Myocyte (in vitro differentiated cells): ENCODE results near the gene CTSL. TPM values are rescaled to one million over a fixed set of nuclear protein-coding genes. Genes with fewer than 3 reads are reported as not detected.

Experiments used
- DNase-seq: peaks from one replicate; pipeline ENCODE4 v3.0.0-alpha.2; 2012; ENCODE audit warnings: low read depth
- polyA plus RNA-seq: library from polyadenylated mRNA; unstranded; fragments of >200 nt; gene quantifications from one replicate; pipeline ENCODE4 v1.2.1, GENCODE V29; 2012; ENCODE audit warnings: missing spikeins
- total RNA-seq: library from RNA; depleted of rRNA; stranded (reverse); fragments of >200 nt; gene quantifications from 2 replicates; pipeline ENCODE4 v1.2.3, GENCODE V29; 2014

Gene CTSL
- total RNA-seq: 142 and 156 TPM in 2 replicates
- 157 TPM for polyA plus RNA-seq

DNA sequence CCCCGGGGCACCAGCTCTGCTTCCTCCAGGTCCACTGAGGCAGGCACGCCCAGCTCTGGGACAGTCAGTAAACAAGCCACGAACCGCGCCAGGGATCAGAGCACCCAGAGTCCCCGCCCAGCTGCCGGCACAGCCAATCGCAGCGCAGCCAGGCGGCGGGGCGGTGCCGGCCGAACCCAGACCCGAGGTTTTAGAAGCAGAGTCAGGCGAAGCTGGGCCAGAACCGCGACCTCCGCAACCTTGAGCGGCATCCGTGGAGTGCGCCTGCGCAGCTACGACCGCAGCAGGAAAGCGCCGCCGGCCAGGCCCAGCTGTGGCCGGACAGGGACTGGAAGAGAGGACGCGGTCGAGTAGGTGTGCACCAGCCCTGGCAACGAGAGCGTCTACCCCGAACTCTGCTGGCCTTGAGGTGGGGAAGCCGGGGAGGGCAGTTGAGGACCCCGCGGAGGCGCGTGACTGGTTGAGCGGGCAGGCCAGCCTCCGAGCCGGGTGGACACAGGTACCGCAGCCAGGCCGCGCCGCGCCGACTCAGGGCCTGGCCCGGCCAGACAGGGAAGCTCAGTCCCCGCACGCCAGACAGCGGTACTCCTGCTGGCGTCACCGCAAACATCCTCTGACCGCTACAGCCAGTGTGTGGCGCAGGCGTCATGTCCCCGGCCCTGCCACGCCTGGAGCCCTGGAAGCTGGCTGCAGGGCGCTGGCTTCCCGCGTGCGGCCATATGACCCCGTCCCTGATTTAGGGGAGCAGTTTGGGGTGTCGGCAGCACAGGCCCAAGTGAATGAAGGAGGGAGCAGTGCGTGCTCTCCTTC, at the start of gene CTSL:
CTSL (plus strand) TSS at position 220 of the 810 bp plus-strand sequence. CDS start 1,485 bp downstream, outside the sequence.
- peak; percentile 90 for DNase-seq

DNA sequence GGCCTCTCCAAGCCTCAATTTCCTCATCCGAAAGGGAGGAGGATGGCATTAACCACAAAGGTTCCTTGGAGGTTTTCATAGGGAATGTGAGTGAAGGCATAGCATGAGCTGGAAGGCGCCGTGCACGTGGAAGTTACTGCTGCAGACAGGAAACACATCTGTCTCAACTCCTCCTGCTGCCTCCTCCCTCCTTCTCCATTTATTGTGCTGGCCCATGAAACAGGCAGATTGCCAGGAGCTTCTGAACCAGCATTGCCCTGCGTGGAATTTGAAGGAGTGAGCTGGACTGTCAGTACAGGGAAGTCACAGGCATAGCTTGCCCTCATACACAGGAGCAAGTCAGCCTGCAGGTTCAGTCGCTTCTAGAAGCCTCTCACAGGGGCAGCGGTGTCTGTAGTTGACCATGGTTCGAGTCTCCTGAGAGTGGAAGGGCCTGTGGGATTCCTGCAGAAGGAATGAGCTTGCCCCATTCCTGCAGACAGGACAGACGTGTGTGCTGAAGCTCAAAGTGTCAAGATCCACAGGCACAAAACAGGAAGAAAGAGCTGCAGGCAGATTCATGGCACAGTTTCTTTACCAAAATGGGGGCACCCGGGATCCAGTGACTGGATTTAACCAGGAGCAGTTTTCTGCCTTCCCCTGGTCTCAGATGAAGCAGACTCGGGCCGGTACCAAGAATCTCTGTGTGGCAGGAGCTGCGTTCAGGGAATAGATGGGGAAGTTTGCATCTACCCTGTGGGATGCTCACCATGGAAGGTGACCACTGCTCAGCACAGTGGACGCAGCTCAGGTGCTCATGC, 48.7 kb upstream of the CTSL start:
- DNase-seq: no peak

DNA sequence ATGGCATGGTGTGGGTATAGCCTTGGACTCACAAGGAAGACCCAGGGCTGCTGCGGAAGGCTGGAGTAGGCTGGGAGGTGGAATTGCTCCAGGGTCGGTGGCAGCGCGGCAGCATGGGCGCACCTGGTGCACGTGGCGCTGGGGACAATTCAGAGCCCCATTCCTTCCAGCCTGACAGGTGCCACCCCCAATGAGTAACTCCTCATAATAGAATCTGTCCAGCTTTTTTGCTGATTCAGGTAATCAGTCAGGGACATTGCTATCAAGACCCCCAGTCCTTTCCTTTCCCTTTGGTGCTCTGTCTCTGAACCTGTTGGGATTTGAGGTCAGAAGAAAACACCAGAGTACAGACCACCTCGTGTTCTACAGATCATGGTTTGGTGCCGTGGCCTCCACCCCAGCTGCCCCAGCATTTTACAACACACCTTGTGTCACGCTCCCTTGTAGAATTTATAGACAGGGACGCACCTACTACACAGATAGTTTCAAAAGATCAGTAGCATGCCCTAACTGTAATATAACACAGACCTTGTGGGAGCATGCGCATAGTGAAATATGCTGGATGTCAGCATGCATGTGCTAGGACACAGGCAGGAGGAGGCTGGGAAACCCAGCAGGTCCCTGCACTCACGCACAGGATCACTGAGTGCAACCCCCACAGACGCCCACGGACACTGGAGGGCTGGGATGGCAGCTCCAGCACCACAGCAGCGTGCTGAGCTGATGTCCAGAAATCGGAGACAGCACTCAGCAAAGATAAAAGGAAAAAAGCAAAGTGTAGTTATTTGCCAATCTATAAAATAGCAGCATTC, 47.9 kb upstream of the CTSL start:
- DNase-seq: no peak

DNA sequence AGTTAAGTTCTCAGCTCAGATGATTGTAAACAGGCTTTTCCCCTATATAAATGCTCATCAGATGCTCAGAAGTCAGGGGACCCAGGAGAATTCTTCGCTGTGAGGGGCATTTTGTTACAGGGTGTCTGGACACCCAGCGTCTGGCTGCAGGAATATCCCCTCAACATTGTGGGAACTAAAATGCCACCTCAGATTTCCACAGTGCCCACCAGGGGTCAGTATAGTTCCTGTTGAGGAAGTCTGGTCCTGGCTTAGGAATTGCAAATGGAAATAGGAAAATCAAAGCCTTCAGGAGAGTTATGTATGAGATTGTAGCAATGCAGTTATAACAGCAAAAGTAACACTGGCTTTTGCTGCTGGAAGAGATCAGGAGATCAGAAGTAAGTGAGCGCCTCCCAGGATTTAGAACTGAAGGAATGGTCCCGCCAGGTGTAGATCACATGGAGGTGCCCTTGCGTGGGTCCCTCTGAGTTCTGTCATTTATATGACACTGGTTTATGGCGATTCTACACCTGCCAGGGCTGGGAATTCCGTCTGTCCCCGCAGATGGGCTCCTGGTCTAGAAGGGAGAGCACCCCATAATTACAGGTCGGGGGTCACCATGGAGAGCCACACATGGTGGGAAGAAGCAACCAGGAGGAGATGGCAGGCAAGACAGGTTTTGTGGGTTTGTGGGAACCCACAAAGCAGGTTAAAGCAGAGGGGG, 47.1 kb upstream of the CTSL start:
- DNase-seq: peak; percentile 78

DNA sequence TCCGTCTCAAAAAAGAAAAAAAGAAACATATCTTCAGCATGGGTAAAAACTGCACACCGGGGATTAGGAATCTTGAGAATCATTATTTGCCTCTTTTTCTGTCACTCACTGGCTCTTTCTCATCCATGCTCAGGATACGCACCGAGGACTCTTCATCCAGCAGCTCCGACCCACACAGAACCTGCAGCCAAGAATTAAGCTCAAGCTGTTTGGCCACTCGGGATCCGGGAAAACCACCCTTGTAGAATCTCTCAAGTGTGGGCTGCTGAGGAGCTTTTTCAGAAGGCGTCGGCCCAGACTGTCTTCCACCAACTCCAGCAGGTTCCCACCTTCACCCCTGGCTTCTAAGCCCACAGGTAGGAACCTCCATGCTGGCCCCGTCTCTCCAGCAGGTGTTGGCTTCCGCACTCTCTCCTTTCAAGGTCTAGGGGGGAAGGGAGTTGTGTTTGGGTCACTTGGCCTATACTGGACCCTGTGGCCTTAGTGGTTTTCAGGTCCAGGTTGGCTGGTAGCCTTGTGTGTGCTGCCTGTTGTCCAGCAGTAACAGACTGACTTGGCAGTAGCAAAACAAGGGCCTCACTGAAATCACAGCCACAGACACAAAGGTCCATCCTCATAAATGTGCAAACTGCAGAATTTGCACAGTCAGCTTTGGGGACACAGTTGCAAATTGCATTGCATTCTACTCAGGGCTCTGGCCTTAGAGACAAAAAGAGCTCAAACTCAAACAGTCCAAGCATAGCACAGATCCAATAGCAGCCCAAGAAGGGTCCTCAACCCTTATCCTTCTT, 44.5 kb upstream of the CTSL start:
- DNase-seq: no peak

DNA sequence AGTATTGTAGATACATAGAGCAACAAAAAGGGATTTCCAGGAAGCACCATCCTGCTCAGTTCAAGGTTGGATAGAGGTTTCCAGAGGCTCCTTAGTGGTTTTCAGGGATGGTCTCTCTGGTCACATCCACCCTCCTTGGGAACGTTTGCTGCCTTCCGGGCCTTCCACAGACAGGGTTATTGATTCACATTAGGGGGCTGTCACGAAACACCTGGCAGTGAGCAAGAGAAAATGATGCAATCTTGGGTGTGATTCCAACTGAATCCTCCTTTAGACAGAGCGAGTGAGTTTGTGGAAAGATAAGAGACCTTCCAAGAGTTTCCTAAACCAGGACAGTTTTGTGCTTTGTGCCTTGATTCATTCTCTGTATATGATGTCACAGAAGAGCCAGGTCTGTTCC, 43.8 kb upstream of the CTSL start:
- DNase-seq: no peak

DNA sequence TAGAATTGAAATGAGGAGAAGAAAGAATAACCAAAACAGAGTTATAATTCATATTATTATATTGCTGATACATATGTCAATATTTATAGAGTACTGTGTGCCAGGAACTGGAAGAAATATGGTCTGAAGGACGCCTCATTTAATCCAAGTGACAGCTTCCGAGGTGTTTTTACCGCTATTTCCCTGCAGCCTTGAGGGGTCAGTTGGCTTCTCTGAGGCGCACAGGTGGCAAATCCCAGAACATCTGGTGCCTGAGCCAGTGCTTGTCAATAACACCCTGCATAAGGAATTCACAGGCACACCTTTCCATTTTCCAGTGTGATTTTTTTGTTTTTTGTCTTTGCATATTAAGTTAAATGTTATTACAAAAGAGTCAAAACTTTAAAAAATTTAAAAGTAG, 43.3 kb upstream of the CTSL start:
- no peak for DNase-seq

DNA sequence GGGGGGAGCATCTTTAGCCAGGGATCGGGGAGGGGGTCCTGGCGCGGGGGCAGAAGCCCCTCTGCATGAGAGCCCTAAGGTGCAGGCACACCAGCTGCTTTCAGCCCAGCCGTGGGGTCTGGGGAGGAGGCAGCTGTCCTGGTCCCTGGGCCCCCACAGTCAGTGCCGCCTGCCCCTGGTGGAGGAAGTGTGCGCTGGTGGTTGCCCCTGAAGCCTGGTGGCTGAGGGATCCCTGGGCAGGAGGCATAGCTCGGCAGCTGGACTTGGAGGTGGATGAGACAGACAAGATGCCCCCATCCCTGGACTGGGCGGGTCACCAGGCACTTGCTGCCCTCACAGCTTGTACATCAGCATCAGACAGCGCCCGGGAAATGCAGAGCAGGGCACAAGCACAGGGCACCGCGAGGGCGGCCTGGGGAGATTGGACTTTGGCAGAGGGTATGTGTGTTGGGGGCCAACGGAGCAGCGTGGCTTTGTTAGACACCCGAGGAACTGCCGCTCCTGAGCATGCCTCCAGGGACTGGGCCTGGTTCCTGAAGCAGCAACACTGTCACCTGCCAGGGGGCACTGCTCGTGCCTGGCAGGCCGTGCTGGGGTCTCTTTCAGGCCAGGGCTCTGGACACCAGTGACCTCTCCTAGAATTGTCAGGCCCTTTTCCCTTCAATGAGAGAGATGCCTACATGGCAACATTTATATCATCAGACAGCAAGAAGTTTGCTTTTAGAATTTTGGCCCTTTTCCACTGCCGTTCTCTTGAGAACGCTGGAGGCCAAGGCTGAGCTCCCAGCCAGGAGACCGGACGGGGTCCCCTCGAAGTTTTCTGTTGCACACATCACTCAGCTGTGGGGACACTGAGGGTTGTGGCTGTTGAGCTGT, 41.9 kb upstream of the CTSL start:
- DNase-seq: no peak

DNA sequence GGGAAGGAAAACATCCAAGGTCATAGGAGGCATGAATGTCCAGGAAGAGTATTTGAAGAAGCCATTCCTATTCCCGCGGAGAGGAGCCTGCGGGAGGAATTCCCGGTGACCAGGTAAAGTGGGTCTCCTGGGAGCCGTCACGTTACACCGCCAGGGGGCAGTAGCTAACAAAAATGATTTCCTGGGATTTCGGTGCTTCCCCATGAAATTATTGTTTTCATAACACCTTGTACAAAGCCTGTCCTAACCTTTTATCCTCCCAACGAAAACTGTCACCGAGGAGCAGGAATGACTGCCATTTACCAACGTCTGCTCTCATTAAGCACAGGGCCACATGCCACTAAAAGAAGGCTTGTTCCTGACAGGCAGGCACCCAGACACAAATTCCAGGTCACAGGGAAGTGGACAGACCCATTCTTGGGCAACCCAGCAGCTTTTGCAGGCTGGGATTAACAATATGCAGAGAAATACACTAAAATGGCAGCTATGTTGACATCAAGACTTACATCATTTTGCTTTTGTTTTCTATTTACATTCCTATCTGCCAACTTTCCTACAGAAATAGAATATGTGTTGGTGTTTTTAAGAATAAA, 41.2 kb upstream of the CTSL start:
- peak; percentile 23 for DNase-seq

DNA sequence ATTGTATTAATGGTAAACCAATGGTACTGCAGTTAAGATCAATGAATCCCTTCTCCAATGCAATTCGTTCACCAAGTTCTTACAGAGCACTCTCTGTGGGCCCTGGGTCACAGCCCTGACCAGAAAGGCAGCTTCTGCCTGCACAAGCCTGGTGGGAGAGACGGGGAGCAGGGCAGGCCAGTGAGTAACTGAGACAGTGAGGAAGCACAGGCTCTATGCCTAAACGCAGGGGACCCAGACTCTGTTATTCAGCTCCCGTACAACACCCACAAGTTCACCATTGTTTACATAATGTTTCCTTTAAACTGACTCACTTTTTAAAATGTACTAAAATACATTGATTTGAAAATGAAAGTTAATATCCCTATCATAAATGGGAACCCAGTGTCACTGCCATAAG, 40.5 kb upstream of the CTSL start:
- DNase-seq: no peak

DNA sequence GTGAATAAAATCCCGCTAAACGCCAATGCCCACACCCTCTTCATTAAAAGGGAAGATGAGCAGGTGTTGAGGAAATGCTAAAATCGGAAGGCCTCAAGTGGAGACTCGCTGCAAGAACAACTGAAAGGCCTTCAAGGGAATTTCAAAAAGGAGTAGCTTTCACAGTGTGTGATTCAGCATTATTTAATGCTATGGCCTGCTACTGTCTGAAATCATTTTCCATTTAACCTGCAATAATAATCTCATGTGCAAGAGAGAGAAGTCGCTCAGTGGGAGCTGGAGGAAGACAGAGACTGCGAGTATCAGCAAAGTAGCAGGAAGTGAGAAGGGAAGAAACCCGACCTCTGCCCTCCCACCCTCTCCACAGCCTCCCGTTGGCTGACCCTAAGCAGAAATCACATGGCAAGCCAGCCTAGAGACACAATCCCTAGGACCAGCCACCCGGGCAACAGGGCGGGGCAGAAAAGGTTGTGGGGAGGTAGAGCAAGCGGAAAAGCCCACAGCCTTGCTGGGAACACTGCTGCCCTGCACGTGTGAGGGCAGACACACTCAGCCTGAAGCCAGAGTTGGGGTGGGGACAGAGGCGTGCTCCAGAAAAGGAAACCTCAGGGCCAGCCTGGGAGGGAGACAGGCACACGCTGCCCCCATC, 39.9 kb upstream of the CTSL start:
- DNase-seq: peak; percentile 23

DNA sequence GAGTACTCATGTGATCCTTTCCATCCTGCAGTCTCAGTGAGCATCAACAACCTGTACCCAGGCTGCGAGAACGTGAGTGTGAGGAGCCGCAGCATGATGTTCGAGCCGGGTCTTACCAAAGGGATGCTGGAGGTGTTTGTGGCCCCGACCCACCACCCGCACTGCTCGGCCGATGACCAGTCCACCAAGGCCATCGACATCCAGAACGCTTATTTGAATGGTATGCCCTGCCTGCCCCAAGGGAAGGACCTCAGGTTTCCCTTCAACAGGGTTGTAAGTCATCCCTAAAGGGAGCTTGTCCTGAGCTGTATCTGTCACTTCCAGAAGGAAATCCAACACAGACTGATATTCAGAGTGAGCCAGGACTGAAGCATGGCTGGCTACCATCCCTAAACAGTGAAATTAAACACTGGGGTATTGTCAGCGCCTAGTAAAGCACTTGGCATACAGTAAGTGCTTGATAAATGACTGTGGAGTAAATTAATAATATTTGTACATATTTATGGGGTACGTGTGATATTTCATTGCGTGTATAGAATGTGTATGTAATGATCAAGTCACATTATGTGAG, 39.3 kb upstream of the CTSL start:
- DNase-seq: no peak

DNA sequence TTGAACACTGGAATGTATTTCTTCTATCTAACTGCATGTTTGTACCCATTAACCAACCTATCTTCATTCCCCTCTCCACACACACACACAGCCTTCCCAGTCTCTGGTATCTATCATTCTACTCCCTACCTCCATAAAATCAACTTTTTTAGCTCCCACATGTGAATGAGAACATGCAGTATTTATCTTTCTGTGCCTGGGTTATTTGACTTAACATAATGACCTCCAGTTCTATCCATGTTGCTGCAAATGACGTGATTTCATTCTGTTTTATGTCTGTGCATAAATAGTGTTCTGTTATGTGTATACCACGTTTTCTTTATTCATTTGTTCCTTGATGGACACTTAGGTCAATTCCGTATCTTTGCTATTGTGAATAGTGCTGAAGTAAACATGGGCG, 38.7 kb upstream of the CTSL start:
- no peak for DNase-seq

DNA sequence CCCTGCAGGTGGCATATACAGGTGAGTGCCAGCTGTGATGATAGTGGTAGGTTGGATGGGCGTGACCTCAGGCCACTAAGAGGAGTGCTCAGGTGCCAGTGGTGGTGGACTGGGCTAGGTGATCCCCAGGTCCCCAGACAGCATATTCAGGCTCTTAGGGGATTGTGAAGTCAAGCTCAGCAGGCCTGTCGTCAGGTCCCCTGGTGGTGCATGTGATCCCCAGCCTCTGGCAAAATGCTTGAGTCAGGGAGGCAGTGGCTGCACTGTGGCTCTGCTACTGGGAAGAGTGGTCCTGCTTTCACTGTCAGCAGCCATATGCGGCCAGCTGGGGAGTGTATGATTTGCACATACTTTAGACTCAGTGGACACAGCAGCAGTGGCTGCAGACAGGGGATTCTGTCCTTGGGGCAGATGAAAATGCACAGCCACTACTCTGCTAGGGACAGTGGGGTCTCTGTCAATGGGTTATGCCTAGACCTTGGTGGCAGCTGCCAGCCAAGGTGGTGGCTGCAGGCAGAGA, 31.6 kb upstream of the CTSL start:
- DNase-seq: no peak

DNA sequence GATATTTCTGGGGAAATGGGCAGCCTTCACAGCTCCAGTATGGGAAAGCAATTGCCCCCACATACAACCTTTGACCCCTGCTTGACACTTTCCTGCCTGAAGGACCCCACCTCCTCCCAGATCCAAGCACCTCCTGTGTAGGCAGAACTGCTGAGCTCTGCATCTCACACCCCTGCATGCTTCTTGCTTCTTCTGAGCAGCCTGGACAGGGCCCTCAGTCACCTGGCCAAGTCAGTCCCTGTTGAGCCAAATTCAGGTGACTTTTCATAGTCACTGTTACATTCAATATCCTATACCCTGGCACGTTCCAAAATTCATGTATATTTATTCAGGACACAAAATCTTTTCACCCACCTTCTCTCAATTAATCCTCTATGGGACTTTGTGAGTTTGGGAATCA, 30.4 kb upstream of the CTSL start:
- no peak for DNase-seq

DNA sequence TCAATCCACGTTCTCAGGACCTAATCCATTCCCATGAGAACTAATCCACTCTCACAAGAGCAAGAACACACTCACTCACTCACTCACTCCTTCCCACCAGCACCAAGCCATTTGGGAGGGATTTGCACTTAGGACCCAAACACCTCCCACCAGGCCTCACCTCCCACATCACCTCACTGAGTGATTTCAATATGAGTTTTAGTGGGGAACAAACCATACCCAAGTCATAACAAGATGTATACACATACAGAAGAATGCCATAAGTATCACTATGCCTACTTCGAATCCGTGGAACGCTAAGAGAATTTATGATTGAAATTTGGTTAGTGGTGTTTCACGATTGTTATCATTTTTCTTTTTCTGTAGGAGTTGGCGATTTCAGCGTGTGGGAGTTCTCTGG, 29.3 kb upstream of the CTSL start:
- no peak for DNase-seq

DNA sequence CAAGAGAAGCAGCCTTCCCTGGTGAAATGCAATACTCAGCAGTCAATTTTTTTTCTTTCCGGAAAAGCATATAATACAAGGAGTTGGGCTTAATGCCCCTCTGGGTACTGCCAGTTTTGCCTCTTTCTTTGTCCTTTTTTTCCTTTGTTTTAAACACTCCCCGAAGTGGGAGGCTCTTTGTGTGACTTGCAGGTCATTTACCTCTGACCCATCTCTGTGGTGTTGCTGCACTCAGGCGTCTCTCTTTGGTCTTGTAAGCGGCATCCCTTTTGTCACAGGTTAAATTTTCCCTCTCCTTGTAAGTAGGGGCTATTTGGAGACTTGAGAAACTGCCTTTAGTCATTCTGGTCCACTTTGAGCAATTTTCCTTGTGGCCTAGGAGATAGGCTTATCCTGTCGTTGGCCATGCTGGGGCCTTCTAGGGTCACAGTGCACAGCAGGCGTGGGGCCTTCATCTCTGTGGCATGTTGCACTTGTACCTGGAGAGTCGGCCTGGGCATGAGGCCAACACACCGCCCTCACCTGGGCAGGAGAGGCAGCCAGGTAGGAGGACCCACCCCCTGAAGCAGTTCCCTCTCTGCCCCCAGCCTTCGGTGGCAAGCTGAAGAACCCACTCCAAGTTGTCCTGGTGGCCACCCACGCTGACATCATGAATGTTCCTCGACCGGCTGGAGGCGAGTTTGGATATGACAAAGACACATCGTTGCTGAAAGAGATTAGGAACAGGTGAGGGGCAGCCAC, 27.7 kb upstream of the CTSL start:
- no peak for DNase-seq
